Spinal cord (tissue), 4 donors: ENCODE results near the gene NRAP. TPM values are rescaled to one million over a fixed set of nuclear protein-coding genes. Genes with fewer than 3 reads are reported as not detected.

Source experiments
- polyA plus RNA-seq, 2 donors: library from polyadenylated mRNA; unstranded; fragments of 120-200 nt; gene quantifications; one replicate each; pipeline ENCODE4 v1.2.1, GENCODE V29; 2013; ENCODE audit not compliant: insufficient read length in 2 of 2
- total RNA-seq, 2 donors: library from RNA; depleted of rRNA in 1 of 2; stranded (reverse); fragments of 120-200 nt in 1 of 2; fragments of >200 nt in 1 of 2; gene quantifications; one replicate each; pipeline versions ENCODE4 v1.2.3 to v1.2.4, GENCODE V29; 2013 to 2014

The NRAP gene
- total and polyA plus RNA-seq, 4 donors, result under 0.01 to 0.11 (median 0.09) TPM

Other genes starting within 250 kb of the NRAP start
- gene HABP2, start 111.0 kb downstream of the NRAP start, total RNA-seq, result under 1 TPM; 0.11 to 0.50 TPM
- under 1 TPM; 0.09 to 0.17 TPM for gene HABP2, start 111.0 kb downstream of the NRAP start, polyA plus RNA-seq
- 10 to 100 TPM; 10.0 to 23.3 TPM for gene CASP7, start 15.9 kb upstream of the NRAP start, total RNA-seq
- 1 to 10 TPM; 8.0 to 9.0 TPM for gene CASP7, start 15.9 kb upstream of the NRAP start, polyA plus RNA-seq
- gene PLEKHS1, start 87.6 kb upstream of the NRAP start, total RNA-seq, result under 1 TPM in 1 of 2 donors, not detected in 1; 0.11 TPM
- under 1 TPM in 1 of 2 donors, not detected in 1; 0.08 TPM for gene PLEKHS1, start 87.6 kb upstream of the NRAP start, polyA plus RNA-seq
- 10 to 100 TPM; 14.5 to 15.7 TPM for gene DCLRE1A, start 190.0 kb upstream of the NRAP start, total RNA-seq
- gene DCLRE1A, start 190.0 kb upstream of the NRAP start, polyA plus RNA-seq, result 10 to 100 TPM in 1 of 2 donors, 1 to 10 TPM in 1; 9.6 to 12.1 TPM
- 10 to 100 TPM; 23.4 to 32.8 TPM for gene NHLRC2, start 190.6 kb upstream of the NRAP start, total RNA-seq
- 10 to 100 TPM; 11.5 to 12.6 TPM for gene NHLRC2, start 190.6 kb upstream of the NRAP start, polyA plus RNA-seq